ENCODE results near the gene CNTNAP2.

The CNTNAP2 gene

GRCh38 chr7:147971606-147972110, 1855.1 kb downstream of the CNTNAP2 start:
- Histone ChIP-seq H3K9me3 (ENCODE audit: insufficient read depth, low read length) (no peaks in the 10 kb centered on the region), H3K27me3 (ENCODE audit: insufficient read depth, insufficient read length) (no peaks in the 10 kb centered on the region), H3K4me3 (ENCODE audit: insufficient read length, low read depth) (no peak overlapping the region), H3K36me3 (ENCODE audit: insufficient read depth, insufficient read length, low read length) (no peaks in the 10 kb centered on the region), H3K9ac (ENCODE audit: insufficient read length, low read depth) (no peak overlapping the region), H3K4me1 (ENCODE audit: insufficient read depth, insufficient read length) (no peaks in the 10 kb centered on the region)
- TF ChIP-seq YY1 (IDR thresholded peaks at IDR 0.05; ENCODE audit: insufficient read depth, insufficient read length) (no peak), SUZ12 (IDR thresholded peaks at IDR 0.05; ENCODE audit: extremely low read depth, insufficient read depth, insufficient read length) (no peak), ZNF274 (IDR thresholded peaks at IDR 0.05; ENCODE audit: low read depth, low read length) (no peak)
- DNase-seq (ENCODE audit: low read depth, low spot score): no peak

GRCh38 chr7:147978201-147978600, 1861.6 kb downstream of the CNTNAP2 start:
- TF ChIP-seq SUZ12 (IDR thresholded peaks at IDR 0.05; ENCODE audit: extremely low read depth, insufficient read depth, insufficient read length) (no peak), YY1 (IDR thresholded peaks at IDR 0.05; ENCODE audit: insufficient read depth, insufficient read length) (no peak), ZNF274 (IDR thresholded peaks at IDR 0.05; ENCODE audit: low read depth, low read length) (no peak)
- DNase-seq (ENCODE audit: low read depth, low spot score): no peak
- Histone ChIP-seq H3K27me3 (ENCODE audit: insufficient read depth, insufficient read length) (no peaks in the 10 kb centered on the region), H3K9ac (ENCODE audit: insufficient read length, low read depth) (no peak overlapping the region), H3K36me3 (ENCODE audit: insufficient read depth, insufficient read length, low read length) (no peaks in the 10 kb centered on the region), H3K4me3 (ENCODE audit: insufficient read length, low read depth) (no peak overlapping the region), H3K4me1 (ENCODE audit: insufficient read depth, insufficient read length) (no peaks in the 10 kb centered on the region), H3K9me3 (ENCODE audit: insufficient read depth, low read length) (no peaks in the 10 kb centered on the region)

GRCh38 chr7:147978651-147979050, 1862.0 kb downstream of the CNTNAP2 start:
- DNase-seq (ENCODE audit: low read depth, low spot score): no peak
- Histone ChIP-seq H3K4me1 (ENCODE audit: insufficient read depth, insufficient read length) (no peaks in the 10 kb centered on the region), H3K4me3 (ENCODE audit: insufficient read length, low read depth) (no peak overlapping the region), H3K9me3 (ENCODE audit: insufficient read depth, low read length) (no peaks in the 10 kb centered on the region), H3K27me3 (ENCODE audit: insufficient read depth, insufficient read length) (no peaks in the 10 kb centered on the region), H3K36me3 (ENCODE audit: insufficient read depth, insufficient read length, low read length) (no peaks in the 10 kb centered on the region), H3K9ac (ENCODE audit: insufficient read length, low read depth) (no peak overlapping the region)
- no peak for TF ChIP-seq ZNF274 (IDR thresholded peaks at IDR 0.05; ENCODE audit: low read depth, low read length)
- no peak for TF ChIP-seq SUZ12 (IDR thresholded peaks at IDR 0.05; ENCODE audit: extremely low read depth, insufficient read depth, insufficient read length)
- no peak for TF ChIP-seq YY1 (IDR thresholded peaks at IDR 0.05; ENCODE audit: insufficient read depth, insufficient read length)

- Histone ChIP-seq H3K9me3 (ENCODE audit: insufficient read depth, low read length) (no peaks in the 10 kb centered on the region), H3K9ac (ENCODE audit: insufficient read length, low read depth) (no peak overlapping the region), H3K4me1 (ENCODE audit: insufficient read depth, insufficient read length) (no peaks in the 10 kb centered on the region), H3K36me3 (ENCODE audit: insufficient read depth, insufficient read length, low read length) (no peaks in the 10 kb centered on the region), H3K4me3 (ENCODE audit: insufficient read length, low read depth) (no peak overlapping the region), H3K27me3 (ENCODE audit: insufficient read depth, insufficient read length) (no peaks in the 10 kb centered on the region)
- no peak for TF ChIP-seq YY1 (IDR thresholded peaks at IDR 0.05; ENCODE audit: insufficient read depth, insufficient read length)
- no peak for TF ChIP-seq SUZ12 (IDR thresholded peaks at IDR 0.05; ENCODE audit: extremely low read depth, insufficient read depth, insufficient read length)
- no peak for TF ChIP-seq ZNF274 (IDR thresholded peaks at IDR 0.05; ENCODE audit: low read depth, low read length)
- no peak for DNase-seq (ENCODE audit: low read depth, low spot score)
Measured at GRCh38 chr7:147980826-147981813, 1864.5 kb downstream of the CNTNAP2 start.

- Histone ChIP-seq H3K4me1 (ENCODE audit: insufficient read depth, insufficient read length) (no peaks in the 10 kb centered on the region), H3K9ac (ENCODE audit: insufficient read length, low read depth) (no peak overlapping the region), H3K4me3 (ENCODE audit: insufficient read length, low read depth) (no peak overlapping the region), H3K36me3 (ENCODE audit: insufficient read depth, insufficient read length, low read length) (no peaks in the 10 kb centered on the region), H3K9me3 (ENCODE audit: insufficient read depth, low read length) (no peaks in the 10 kb centered on the region; the same call in 1 of the 2 replicates), H3K27me3 (ENCODE audit: insufficient read depth, insufficient read length) (no peaks in the 10 kb centered on the region)
- TF ChIP-seq ZNF274 (IDR thresholded peaks at IDR 0.05; ENCODE audit: low read depth, low read length) (no peak), YY1 (IDR thresholded peaks at IDR 0.05; ENCODE audit: insufficient read depth, insufficient read length) (no peak), SUZ12 (IDR thresholded peaks at IDR 0.05; ENCODE audit: extremely low read depth, insufficient read depth, insufficient read length) (no peak)
- no peak for DNase-seq (ENCODE audit: low read depth, low spot score)
Measured at GRCh38 chr7:147982307-147982706, 1865.7 kb downstream of the CNTNAP2 start.

- H3K4me1 ChIP-seq (ENCODE audit: insufficient read depth, insufficient read length): no peaks in the 10 kb centered on the region
- TF ChIP-seq YY1 (IDR thresholded peaks at IDR 0.05; ENCODE audit: insufficient read depth, insufficient read length) (no peak), SUZ12 (IDR thresholded peaks at IDR 0.05; ENCODE audit: extremely low read depth, insufficient read depth, insufficient read length) (no peak), ZNF274 (IDR thresholded peaks at IDR 0.05; ENCODE audit: low read depth, low read length) (no peak)
- no peaks in the 10 kb centered on the region for H3K27me3 ChIP-seq (ENCODE audit: insufficient read depth, insufficient read length)
- DNase-seq (ENCODE audit: low read depth, low spot score): no peak
- peaks cover 6% of the 10 kb centered on the region; the same call in 1 of the 2 replicates for H3K9me3 ChIP-seq (ENCODE audit: insufficient read depth, low read length)
- no peaks in the 10 kb centered on the region for H3K36me3 ChIP-seq (ENCODE audit: insufficient read depth, insufficient read length, low read length)
- H3K9ac ChIP-seq (ENCODE audit: insufficient read length, low read depth): no peak overlapping the region
- H3K4me3 ChIP-seq (ENCODE audit: insufficient read length, low read depth): no peak overlapping the region
Measured at GRCh38 chr7:147984265-147984664, 1867.7 kb downstream of the CNTNAP2 start.

- Histone ChIP-seq H3K9ac (ENCODE audit: insufficient read length, low read depth) (no peak overlapping the region), H3K4me3 (ENCODE audit: insufficient read length, low read depth) (no peak overlapping the region), H3K27me3 (ENCODE audit: insufficient read depth, insufficient read length) (no peaks in the 10 kb centered on the region), H3K36me3 (ENCODE audit: insufficient read depth, insufficient read length, low read length) (no peaks in the 10 kb centered on the region), H3K4me1 (ENCODE audit: insufficient read depth, insufficient read length) (no peaks in the 10 kb centered on the region), H3K9me3 (ENCODE audit: insufficient read depth, low read length) (peaks cover 29% of the 10 kb centered on the region)
- DNase-seq (ENCODE audit: low read depth, low spot score): no peak
- TF ChIP-seq SUZ12 (IDR thresholded peaks at IDR 0.05; ENCODE audit: extremely low read depth, insufficient read depth, insufficient read length) (no peak), YY1 (IDR thresholded peaks at IDR 0.05; ENCODE audit: insufficient read depth, insufficient read length) (no peak), ZNF274 (IDR thresholded peaks at IDR 0.05; ENCODE audit: low read depth, low read length) (no peak)
Measured at GRCh38 chr7:147990079-147990478, 1873.5 kb downstream of the CNTNAP2 start.
